Measurements from ENCODE around the gene ZNF550. TPM values are rescaled to one million over a fixed set of nuclear protein-coding genes. Genes with fewer than 3 reads are reported as not detected.

The ZNF550 gene
- total RNA-seq, 1 donor from 2014 or later, result 13.5 TPM

- no peak for TF ChIP-seq EZH2 (IDR thresholded peaks at IDR 0.05; ENCODE audit: insufficient read depth, low read length)
- TF ChIP-seq, protein P1, sequence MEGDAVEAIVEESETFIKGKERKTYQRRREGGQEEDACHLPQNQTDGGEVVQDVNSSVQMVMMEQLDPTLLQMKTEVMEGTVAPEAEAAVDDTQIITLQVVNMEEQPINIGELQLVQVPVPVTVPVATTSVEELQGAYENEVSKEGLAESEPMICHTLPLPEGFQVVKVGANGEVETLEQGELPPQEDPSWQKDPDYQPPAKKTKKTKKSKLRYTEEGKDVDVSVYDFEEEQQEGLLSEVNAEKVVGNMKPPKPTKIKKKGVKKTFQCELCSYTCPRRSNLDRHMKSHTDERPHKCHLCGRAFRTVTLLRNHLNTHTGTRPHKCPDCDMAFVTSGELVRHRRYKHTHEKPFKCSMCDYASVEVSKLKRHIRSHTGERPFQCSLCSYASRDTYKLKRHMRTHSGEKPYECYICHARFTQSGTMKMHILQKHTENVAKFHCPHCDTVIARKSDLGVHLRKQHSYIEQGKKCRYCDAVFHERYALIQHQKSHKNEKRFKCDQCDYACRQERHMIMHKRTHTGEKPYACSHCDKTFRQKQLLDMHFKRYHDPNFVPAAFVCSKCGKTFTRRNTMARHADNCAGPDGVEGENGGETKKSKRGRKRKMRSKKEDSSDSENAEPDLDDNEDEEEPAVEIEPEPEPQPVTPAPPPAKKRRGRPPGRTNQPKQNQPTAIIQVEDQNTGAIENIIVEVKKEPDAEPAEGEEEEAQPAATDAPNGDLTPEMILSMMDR (IDR thresholded peaks at IDR 0.05; ENCODE audit: insufficient read depth, low read depth, low read length), result no peak
- H3K79me2 ChIP-seq (ENCODE audit: insufficient read depth, low read length), result peaks cover 22% of the 10 kb centered on the region
- peaks cover 26% of the 10 kb centered on the region for H3K36me3 Mint-ChIP-seq (ENCODE audit: low read depth, unreplicated experiment)
- no peaks in the 10 kb centered on the region for H3K27me3 ChIP-seq (ENCODE audit: insufficient read depth, low read length)
- H3K27me3 Mint-ChIP-seq (ENCODE audit: low read depth, unreplicated experiment), result no peaks in the 10 kb centered on the region
- peak overlapping the region; percentile 62 for H3K27ac Mint-ChIP-seq (ENCODE audit: unreplicated experiment)
- peaks cover 9% of the 10 kb centered on the region for H4K20me1 ChIP-seq (ENCODE audit: insufficient read depth, low read length)
- H3K4me3 Mint-ChIP-seq (ENCODE audit: unreplicated experiment), result peak overlapping the region; percentile 99
- DNase-seq (ENCODE audit: low read depth), result peak; percentile 60
- H3K4me1 Mint-ChIP-seq (ENCODE audit: low read depth, unreplicated experiment), result peaks cover 9% of the 10 kb centered on the region
- H3K4me1 ChIP-seq (ENCODE audit: insufficient read depth, low read length), result peaks cover 7% of the 10 kb centered on the region
- H3K27ac ChIP-seq (ENCODE audit: low read depth, low read length), result peak overlapping the region; percentile 62
- H2AFZ ChIP-seq (ENCODE audit: low read depth, low read length), result peak overlapping the region; percentile 79
- peaks cover 43% of the 10 kb centered on the region for H3K9me3 Mint-ChIP-seq (ENCODE audit: unreplicated experiment)
- H3K4me2 ChIP-seq (ENCODE audit: low read length), result peak overlapping the region; percentile 89
- peak overlapping the region; percentile 80 for H3K4me3 ChIP-seq (ENCODE audit: insufficient read depth, low read depth, low read length)
- peaks cover 7% of the 10 kb centered on the region for H3K36me3 ChIP-seq (ENCODE audit: insufficient read depth, low read length)
- peaks cover 29% of the 10 kb centered on the region for H3K9me3 ChIP-seq (ENCODE audit: insufficient read depth, low read depth, low read length)
- FAIRE-seq, result no peak
- H3K9ac ChIP-seq (ENCODE audit: low read length), result peak overlapping the region; percentile 82
Observed at GRCh38 chr19:57560049-57560491, 407 bp upstream of the ZNF550 start.

DNA sequence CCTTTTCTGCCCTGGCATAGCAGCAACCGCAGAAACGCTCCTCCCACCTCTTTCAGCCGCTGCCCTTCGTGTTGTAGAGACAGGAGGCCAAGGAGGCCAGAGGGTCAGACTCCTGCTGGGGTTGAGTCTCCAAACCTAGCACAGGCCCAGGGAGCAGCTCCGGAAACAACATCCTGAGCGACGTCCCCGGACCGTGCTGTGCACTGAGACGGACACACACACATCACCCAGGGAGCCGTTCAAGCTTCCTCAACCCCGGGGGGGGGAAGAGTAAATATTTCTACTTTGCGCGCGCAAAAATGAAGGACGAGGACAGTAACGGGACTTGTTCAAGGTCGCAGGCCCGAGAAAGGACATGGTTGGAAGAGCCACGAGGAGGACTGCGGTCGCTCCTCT lies 657 bp downstream of the ZNF550 start:
- TF ChIP-seq EZH2 (IDR thresholded peaks at IDR 0.05; ENCODE audit: insufficient read depth, low read length), result no peak
- TF ChIP-seq, protein P1 (IDR thresholded peaks at IDR 0.05; ENCODE audit: insufficient read depth, low read depth, low read length), result no peak
- Histone ChIP-seq H3K9ac (ENCODE audit: low read length) (peak overlapping the region; percentile 82), H3K79me2 (ENCODE audit: insufficient read depth, low read length) (peaks cover 22% of the 10 kb centered on the region), H3K27ac (ENCODE audit: low read depth, low read length) (no peak overlapping the region), H3K4me3 (ENCODE audit: insufficient read depth, low read depth, low read length) (peak overlapping the region; percentile 80), H3K36me3 (ENCODE audit: insufficient read depth, low read length) (peaks cover 15% of the 10 kb centered on the region), H2AFZ (ENCODE audit: low read depth, low read length) (peak overlapping the region; percentile 79), H3K9me3 (ENCODE audit: insufficient read depth, low read depth, low read length) (peaks cover 30% of the 10 kb centered on the region), H4K20me1 (ENCODE audit: insufficient read depth, low read length) (peaks cover 9% of the 10 kb centered on the region), H3K27me3 (ENCODE audit: insufficient read depth, low read length) (no peaks in the 10 kb centered on the region), H3K4me2 (ENCODE audit: low read length) (peak overlapping the region; percentile 89), H3K4me1 (ENCODE audit: insufficient read depth, low read length) (peaks cover 7% of the 10 kb centered on the region)
- DNase-seq (ENCODE audit: low read depth) (no peak), FAIRE-seq (no peak)
- Mint-ChIP-seq H3K9me3 (ENCODE audit: unreplicated experiment) (peaks cover 39% of the 10 kb centered on the region), H3K4me3 (ENCODE audit: unreplicated experiment) (peak overlapping the region; percentile 99), H3K4me1 (ENCODE audit: low read depth, unreplicated experiment) (peaks cover 9% of the 10 kb centered on the region), H3K27ac (ENCODE audit: unreplicated experiment) (peak overlapping the region; percentile 97), H3K36me3 (ENCODE audit: low read depth, unreplicated experiment) (peaks cover 36% of the 10 kb centered on the region), H3K27me3 (ENCODE audit: low read depth, unreplicated experiment) (no peaks in the 10 kb centered on the region)

DNA sequence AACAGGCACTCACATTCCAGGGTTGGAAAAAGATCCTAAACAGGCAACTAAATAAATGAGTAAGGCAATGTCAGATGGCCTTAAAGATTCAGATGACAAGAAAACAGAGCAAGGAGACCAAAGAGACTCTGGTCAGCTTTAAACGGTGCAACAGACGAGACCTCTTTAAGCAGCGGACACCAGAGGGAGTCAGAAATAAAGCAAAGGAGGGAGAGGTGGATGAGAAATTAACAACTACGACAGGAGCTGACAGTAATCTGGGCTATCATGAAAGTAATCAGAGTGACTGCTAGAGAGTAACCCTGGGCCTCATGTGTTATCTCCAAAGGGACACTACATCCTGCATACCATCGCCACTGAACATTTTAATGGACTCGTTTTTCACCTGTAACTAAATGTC lies 1.1 kb downstream of the ZNF550 start:
- H3K4me3 Mint-ChIP-seq (ENCODE audit: unreplicated experiment), result peak overlapping the region; percentile 99
- peak overlapping the region; percentile 89 for H3K4me2 ChIP-seq (ENCODE audit: low read length)
- DNase-seq (ENCODE audit: low read depth) (no peak), FAIRE-seq (no peak)
- peaks cover 16% of the 10 kb centered on the region for H3K36me3 ChIP-seq (ENCODE audit: insufficient read depth, low read length)
- peak overlapping the region; percentile 75 for H3K27ac Mint-ChIP-seq (ENCODE audit: unreplicated experiment)
- H3K36me3 Mint-ChIP-seq (ENCODE audit: low read depth, unreplicated experiment), result peaks cover 41% of the 10 kb centered on the region
- TF ChIP-seq, protein P1 (IDR thresholded peaks at IDR 0.05; ENCODE audit: insufficient read depth, low read depth, low read length), result no peak
- no peak for TF ChIP-seq EZH2 (IDR thresholded peaks at IDR 0.05; ENCODE audit: insufficient read depth, low read length)
- H2AFZ ChIP-seq (ENCODE audit: low read depth, low read length), result peak overlapping the region; percentile 79
- peaks cover 9% of the 10 kb centered on the region for H3K4me1 Mint-ChIP-seq (ENCODE audit: low read depth, unreplicated experiment)
- peaks cover 34% of the 10 kb centered on the region for H3K9me3 Mint-ChIP-seq (ENCODE audit: unreplicated experiment)
- H3K27me3 Mint-ChIP-seq (ENCODE audit: low read depth, unreplicated experiment), result no peaks in the 10 kb centered on the region
- peak overlapping the region; percentile 80 for H3K4me3 ChIP-seq (ENCODE audit: insufficient read depth, low read depth, low read length)
- no peak overlapping the region for H3K27ac ChIP-seq (ENCODE audit: low read depth, low read length)
- H3K9me3 ChIP-seq (ENCODE audit: insufficient read depth, low read depth, low read length), result peaks cover 30% of the 10 kb centered on the region
- H3K27me3 ChIP-seq (ENCODE audit: insufficient read depth, low read length), result no peaks in the 10 kb centered on the region
- peaks cover 7% of the 10 kb centered on the region for H3K4me1 ChIP-seq (ENCODE audit: insufficient read depth, low read length)
- H4K20me1 ChIP-seq (ENCODE audit: insufficient read depth, low read length), result peaks cover 9% of the 10 kb centered on the region
- H3K9ac ChIP-seq (ENCODE audit: low read length), result peak overlapping the region; percentile 82
- H3K79me2 ChIP-seq (ENCODE audit: insufficient read depth, low read length), result peaks cover 22% of the 10 kb centered on the region

Data from astrocyte (in vitro differentiated cells and primary cell).